Endothelial cell (in vitro differentiated cells): Measurements from ENCODE around the gene ASIC5. TPM values are rescaled to one million over a fixed set of nuclear protein-coding genes. Genes with fewer than 3 reads are reported as not detected.
A peak's percentile ranks its signal among the peaks of the same experiment; 100 is the strongest.

Source experiments
- DNase-seq: peaks from one replicate; pipeline ENCODE4 v3.0.0; 2021; ENCODE audit warnings: low spot score
- H3K27ac Mint-ChIP-seq: one replicate; pipeline ENCODE4 v1.8.0; 2021; ENCODE audit warnings: mixed read lengths, inconsistent platforms; ENCODE audit not compliant: unreplicated experiment
- H3K27me3 Mint-ChIP-seq: one replicate; pipeline ENCODE4 v1.8.0; 2021; ENCODE audit warnings: mild to moderate bottlenecking, moderate library complexity, mixed read lengths, inconsistent platforms; ENCODE audit not compliant: unreplicated experiment
- H3K36me3 Mint-ChIP-seq: one replicate; pipeline ENCODE4 v1.8.0; 2021; ENCODE audit warnings: mild to moderate bottlenecking, low read depth, mixed read lengths, inconsistent platforms; ENCODE audit not compliant: unreplicated experiment
- H3K4me1 Mint-ChIP-seq: one replicate; pipeline ENCODE4 v1.8.0; 2021; ENCODE audit warnings: mild to moderate bottlenecking, mixed read lengths, inconsistent platforms; ENCODE audit not compliant: unreplicated experiment
- H3K4me3 Mint-ChIP-seq: one replicate; pipeline ENCODE4 v1.8.0; 2021; ENCODE audit warnings: mild to moderate bottlenecking, mixed read lengths, inconsistent platforms; ENCODE audit not compliant: unreplicated experiment
- H3K9me3 Mint-ChIP-seq: one replicate; pipeline ENCODE4 v1.8.0; 2021; ENCODE audit warnings: mixed read lengths, inconsistent platforms; ENCODE audit not compliant: unreplicated experiment
- CTCF ChIP-seq: fragments of 200-600 bp; sonication (generic); IDR thresholded peaks from one replicate; pipeline ENCODE4 v1.5.0; 2021; ENCODE audit warnings: antibody characterized with exemption; ENCODE audit not compliant: unreplicated experiment
- total RNA-seq: library from RNA; stranded (reverse); fragmentation: NEBNext Ultra II Directional; extraction: Animal tissue kit (Norgen Biotek cat#: 25700); gene quantifications from one replicate; pipeline ENCODE4 v1.2.1, GENCODE V29; 2021; ENCODE audit not compliant: unreplicated experiment

Gene ASIC5
- total RNA-seq, 1 donor from 2014 or later = not detected

- DNase-seq = no peak
- Mint-ChIP-seq H3K9me3 (no peaks in the 10 kb centered on the region), H3K27me3 (peaks cover 3% of the 10 kb centered on the region), H3K4me3 (no peak overlapping the region), H3K36me3 (no peaks in the 10 kb centered on the region), H3K27ac (no peak overlapping the region), H3K4me1 (no peaks in the 10 kb centered on the region)
- TF ChIP-seq CTCF = peak; percentile 51
Measured at GRCh38 chr4:155809835-155810234, 56.2 kb downstream of the ASIC5 start.

GRCh38 chr4:155807021-155807420, 59.1 kb downstream of the ASIC5 start:
- Mint-ChIP-seq H3K4me1 (no peaks in the 10 kb centered on the region), H3K4me3 (no peak overlapping the region), H3K27me3 (peaks cover 3% of the 10 kb centered on the region), H3K9me3 (no peaks in the 10 kb centered on the region), H3K36me3 (no peaks in the 10 kb centered on the region), H3K27ac (no peak overlapping the region)
- no peak for DNase-seq
- TF ChIP-seq CTCF = no peak

- H3K27me3 Mint-ChIP-seq = peaks cover 3% of the 10 kb centered on the region
- no peak for TF ChIP-seq CTCF
- no peak overlapping the region for H3K4me3 Mint-ChIP-seq
- no peak for DNase-seq
- no peaks in the 10 kb centered on the region for H3K36me3 Mint-ChIP-seq
- H3K9me3 Mint-ChIP-seq = no peaks in the 10 kb centered on the region
- H3K4me1 Mint-ChIP-seq = peaks cover 2% of the 10 kb centered on the region
- H3K27ac Mint-ChIP-seq = no peak overlapping the region
Measured at GRCh38 chr4:155805016-155805415, 61.1 kb downstream of the ASIC5 start.

- H3K27ac Mint-ChIP-seq = no peak overlapping the region
- peaks cover 3% of the 10 kb centered on the region for H3K27me3 Mint-ChIP-seq
- TF ChIP-seq CTCF = no peak
- H3K4me1 Mint-ChIP-seq = peaks cover 2% of the 10 kb centered on the region
- H3K4me3 Mint-ChIP-seq = no peak overlapping the region
- no peaks in the 10 kb centered on the region for H3K9me3 Mint-ChIP-seq
- no peak for DNase-seq
- H3K36me3 Mint-ChIP-seq = no peaks in the 10 kb centered on the region
Measured at GRCh38 chr4:155802190-155802959, 63.7 kb downstream of the ASIC5 start.

- no peak overlapping the region for H3K27ac Mint-ChIP-seq
- TF ChIP-seq CTCF = no peak
- no peak for DNase-seq
- H3K27me3 Mint-ChIP-seq = peaks cover 3% of the 10 kb centered on the region
- H3K36me3 Mint-ChIP-seq = no peaks in the 10 kb centered on the region
- no peak overlapping the region for H3K4me3 Mint-ChIP-seq
- no peaks in the 10 kb centered on the region for H3K9me3 Mint-ChIP-seq
- H3K4me1 Mint-ChIP-seq = peaks cover 2% of the 10 kb centered on the region
Measured at GRCh38 chr4:155800685-155801343, 65.3 kb downstream of the ASIC5 start.
